ENCODE results near the gene DENND6B.
A peak's percentile ranks its signal among the peaks of the same experiment; 100 is the strongest.

The DENND6B gene

DNA sequence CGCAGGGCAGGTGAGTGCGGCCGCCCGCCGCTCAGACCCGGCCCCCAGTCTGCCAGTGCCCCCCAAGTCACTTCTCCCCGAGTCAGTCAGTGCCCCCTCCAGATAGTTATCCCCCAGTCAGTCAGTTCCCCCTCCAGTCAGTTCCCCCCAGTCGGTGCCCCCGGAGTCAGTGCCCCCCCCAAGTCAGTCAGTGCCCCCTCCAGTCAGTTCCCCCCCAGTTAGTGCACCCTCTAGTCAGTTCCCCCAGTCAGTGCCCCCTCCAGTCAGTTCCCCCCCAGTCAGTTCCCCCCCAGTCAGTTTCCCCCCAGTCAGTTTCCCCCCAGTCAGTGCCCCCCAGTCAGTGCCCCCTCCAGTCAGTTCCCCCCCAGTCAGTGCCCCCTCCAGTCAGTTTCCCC, 16.7 kb upstream of the DENND6B start:
- TF ChIP-seq CTCF (conservative IDR thresholded peaks at IDR 0.05) = no peak
- H3K27ac ChIP-seq = peak overlapping the region; percentile 89

- TF ChIP-seq CTCF (conservative IDR thresholded peaks at IDR 0.05) = no peak; the same call in none of the 2 replicates
- H3K27ac ChIP-seq = peak within 1 kb of the TSS; percentile 89
Measured at GRCh38 chr22:50342651-50343540, 16.1 kb upstream of the DENND6B start, which contains the start of gene PPP6R2. Gene PPP6R2 (plus strand): TSS chr22:50343327. CDS start chr22:50393909, 50,582 bp downstream.

DNA sequence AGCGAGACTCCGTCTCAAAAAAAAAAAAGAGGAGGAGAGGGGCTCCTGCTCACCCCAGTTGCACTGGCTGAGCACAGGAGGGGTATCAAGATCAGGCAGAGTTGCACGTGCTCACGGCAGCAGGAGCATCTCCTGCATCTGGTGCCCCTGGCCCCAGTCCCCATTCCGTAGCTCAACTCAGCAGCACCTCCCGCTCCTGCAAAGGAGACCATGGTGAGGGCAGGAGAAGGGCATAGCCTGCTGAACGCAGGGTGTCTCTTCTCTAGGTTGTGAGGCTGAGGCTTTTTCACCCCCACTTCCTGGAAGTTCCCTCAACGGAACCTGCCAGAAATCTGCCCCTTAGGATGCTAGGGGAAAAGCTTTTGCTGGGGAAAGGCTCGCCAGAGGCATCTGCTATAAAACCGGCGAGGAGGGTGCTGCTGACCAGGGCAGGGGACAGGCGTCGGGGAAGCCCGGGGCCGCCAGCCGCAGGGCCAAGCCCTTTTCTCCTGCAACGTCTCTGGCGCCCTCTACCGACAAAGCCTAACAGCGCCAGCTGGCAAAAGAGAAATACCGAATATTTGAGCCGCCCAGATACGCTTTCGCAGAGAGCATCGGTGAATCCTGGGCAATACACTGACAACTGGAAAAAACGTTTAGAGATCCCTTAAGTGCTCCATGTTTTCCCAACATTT, 15.3 kb upstream of the DENND6B start:
- peak; percentile 91 for TF ChIP-seq CTCF (conservative IDR thresholded peaks at IDR 0.05)
- H3K27ac ChIP-seq = peak overlapping the region; percentile 89

GRCh38 chr22:50339945-50340879, 13.4 kb upstream of the DENND6B start:
- no peak overlapping the region for H3K27ac ChIP-seq
- no peak for TF ChIP-seq CTCF (conservative IDR thresholded peaks at IDR 0.05)

GRCh38 chr22:50338860-50339462, 12.1 kb upstream of the DENND6B start:
- TF ChIP-seq CTCF (conservative IDR thresholded peaks at IDR 0.05) = no peak
- no peak overlapping the region for H3K27ac ChIP-seq

GRCh38 chr22:50338042-50338573, 11.3 kb upstream of the DENND6B start:
- no peak for TF ChIP-seq CTCF (conservative IDR thresholded peaks at IDR 0.05)
- no peak overlapping the region for H3K27ac ChIP-seq
